H9 (cell line): ENCODE results near the gene LAMC3. TPM values are rescaled to one million over a fixed set of nuclear protein-coding genes. Genes with fewer than 3 reads are reported as not detected.

ENCODE experiments used
- DNase-seq: peaks from one replicate; pipeline ENCODE4 v3.0.0-alpha.2; 2017
- H2AFZ ChIP-seq: one replicate; pipeline ENCODE4 v1.6.1; 2013; ENCODE audit warnings: mild to moderate bottlenecking, low read length, control low read depth, moderate library complexity
- H2AK5ac ChIP-seq: 2 replicates; pipeline ENCODE4 v1.6.1; 2013; ENCODE audit warnings: low read length, control low read depth, mixed read lengths; ENCODE audit not compliant: insufficient read length
- H2BK120ac ChIP-seq: one replicate; pipeline ENCODE4 v1.6.1; 2013; ENCODE audit warnings: low read depth, mild to moderate bottlenecking, low read length, control low read depth, inconsistent platforms; ENCODE audit not compliant: poor library complexity, severe bottlenecking
- H2BK12ac ChIP-seq: 2 replicates; pipeline ENCODE4 v1.6.1; 2013; ENCODE audit warnings: low read length, control low read depth, mixed read lengths, low read depth; ENCODE audit not compliant: insufficient read length
- H2BK15ac ChIP-seq: 2 replicates; pipeline ENCODE4 v1.6.1; 2013; ENCODE audit warnings: low read depth, low read length, control low read depth
- H2BK20ac ChIP-seq: one replicate; pipeline ENCODE4 v1.6.1; 2013; ENCODE audit warnings: low read depth, mild to moderate bottlenecking, low read length, control low read depth, inconsistent platforms; ENCODE audit not compliant: poor library complexity, severe bottlenecking
- H2BK5ac ChIP-seq: 2 replicates; pipeline ENCODE4 v1.6.1; 2013; ENCODE audit warnings: low read length, control low read depth, mixed read lengths; ENCODE audit not compliant: insufficient read length
- H3K14ac ChIP-seq: 2 replicates; pipeline ENCODE4 v1.6.1; 2013; ENCODE audit warnings: low read length, control low read depth; ENCODE audit not compliant: insufficient read depth
- H3K18ac ChIP-seq: 2 replicates; pipeline ENCODE4 v1.6.1; 2013; ENCODE audit warnings: low read depth, mild to moderate bottlenecking, mixed read lengths, low read length, control low read depth; ENCODE audit not compliant: insufficient read length
- H3K23ac ChIP-seq: 2 replicates; pipeline ENCODE4 v1.6.1; 2013; ENCODE audit warnings: low read length, control low read depth, mixed read lengths, low read depth; ENCODE audit not compliant: insufficient read length
- H3K23me2 ChIP-seq: 2 replicates; pipeline ENCODE4 v1.6.1; 2013; ENCODE audit warnings: low read depth, mild to moderate bottlenecking, mixed read lengths, low read length, control low read depth; ENCODE audit not compliant: insufficient read length, poor library complexity, severe bottlenecking
- H3K27ac ChIP-seq: 2 replicates; pipeline ENCODE4 v1.5.1; 2013; ENCODE audit warnings: low read length, control low read depth, mixed read lengths, low read depth; ENCODE audit not compliant: insufficient read length
- H3K27me3 ChIP-seq: 2 replicates; pipeline ENCODE4 v1.6.1; 2013; ENCODE audit warnings: low read length, control low read depth, inconsistent platforms; ENCODE audit not compliant: insufficient read depth
- H3K4ac ChIP-seq: 2 replicates; pipeline ENCODE4 v1.6.1; 2013; ENCODE audit warnings: low read depth, mild to moderate bottlenecking, control low read depth, inconsistent platforms, low read length, moderate library complexity
- H3K4me1 ChIP-seq: 2 replicates; pipeline ENCODE4 v1.6.1; 2013; ENCODE audit warnings: low read length, control low read depth, inconsistent platforms; ENCODE audit not compliant: insufficient read depth
- H3K4me2 ChIP-seq: 2 replicates; pipeline ENCODE4 v1.6.1; 2013; ENCODE audit warnings: low read length, control low read depth, mixed read lengths; ENCODE audit not compliant: insufficient read length, insufficient read depth
- H3K56ac ChIP-seq: 2 replicates; pipeline ENCODE4 v1.6.1; 2013; ENCODE audit warnings: low read depth, mild to moderate bottlenecking, mixed read lengths, low read length, control low read depth; ENCODE audit not compliant: insufficient read length
- H3K79me1 ChIP-seq: 2 replicates; pipeline ENCODE4 v1.6.1; 2013; ENCODE audit warnings: low read depth, mild to moderate bottlenecking, moderate library complexity, low read length, control low read depth, inconsistent platforms; ENCODE audit not compliant: insufficient read depth, poor library complexity, severe bottlenecking
- H3K79me2 ChIP-seq: 2 replicates; pipeline ENCODE4 v1.6.1; 2013; ENCODE audit warnings: low read length, control low read depth, inconsistent platforms; ENCODE audit not compliant: insufficient read depth
- H3K9ac ChIP-seq: 2 replicates; pipeline ENCODE4 v1.6.1; 2013; ENCODE audit warnings: low read length, control low read depth, mixed read lengths; ENCODE audit not compliant: insufficient read length; ENCODE audit errors: extremely low read depth
- H3K9me3 ChIP-seq: one replicate; pipeline ENCODE4 v1.6.1; 2013; ENCODE audit warnings: low read depth, low read length, inconsistent platforms; ENCODE audit not compliant: control insufficient read depth
- H3T11ph ChIP-seq: one replicate; pipeline ENCODE4 v1.6.1; 2013; ENCODE audit warnings: mild to moderate bottlenecking, low read length, control low read depth, inconsistent platforms
- H4K20me1 ChIP-seq: one replicate; pipeline ENCODE4 v1.6.1; 2013; ENCODE audit not compliant: control insufficient read depth, insufficient read length, insufficient read depth
- H4K5ac ChIP-seq: 2 replicates; pipeline ENCODE4 v1.6.1; 2013; ENCODE audit warnings: low read depth, mild to moderate bottlenecking, mixed read lengths, low read length, control low read depth; ENCODE audit not compliant: insufficient read length
- H4K8ac ChIP-seq: replicated peaks from 2 replicates; pipeline ENCODE4 v1.6.1; 2013; ENCODE audit warnings: low read length, control low read depth, mixed read lengths, low read depth; ENCODE audit not compliant: insufficient read length
- H4K91ac ChIP-seq: 2 replicates; pipeline ENCODE4 v1.6.1; 2013; ENCODE audit warnings: low read depth, mild to moderate bottlenecking, moderate library complexity, mixed read lengths, low read length, control low read depth; ENCODE audit not compliant: insufficient read length
- H3K27ac Mint-ChIP-seq, 3 experiments: 2 replicates in 2 of 3; 3 replicates in 1 of 3; pipeline ENCODE4 v1.8.0; 2020 to 2021; ENCODE audit warnings: mixed read lengths in 3 of 3, mild to moderate bottlenecking in 1 of 3, moderate library complexity in 1 of 3
- H3K27me3 Mint-ChIP-seq: 2 replicates; pipeline ENCODE4 v1.8.0; 2021; ENCODE audit warnings: low read depth, mild to moderate bottlenecking, moderate library complexity, mixed read lengths
- H3K36me3 Mint-ChIP-seq, 3 experiments: 2 replicates in 2 of 3; 3 replicates in 1 of 3; pipeline ENCODE4 v1.8.0; 2020 to 2021; ENCODE audit warnings: low read depth in 3 of 3, mixed read lengths in 3 of 3; ENCODE audit not compliant: insufficient read depth in 1 of 3
- H3K4me1 Mint-ChIP-seq, 2 experiments: 2 replicates each; pipeline ENCODE4 v1.8.0; 2020; ENCODE audit warnings: mixed read lengths in 2 of 2
- H3K4me3 Mint-ChIP-seq, 2 experiments: 2 replicates in 1 of 2; 3 replicates in 1 of 2; pipeline ENCODE4 v1.8.0; 2020 to 2021; ENCODE audit warnings: mild to moderate bottlenecking in 2 of 2, mixed read lengths in 2 of 2, moderate library complexity in 1 of 2
- H3K9me3 Mint-ChIP-seq, 2 experiments: 2 replicates in 1 of 2; 3 replicates in 1 of 2; pipeline ENCODE4 v1.8.0; 2020; ENCODE audit warnings: mild to moderate bottlenecking in 2 of 2, mixed read lengths in 2 of 2, moderate library complexity in 1 of 2
- CTCF ChIP-seq: fragments of 200-600 bp; sonication (generic); conservative IDR thresholded peaks from 3 replicates; pipeline ENCODE4 v1.8.0; 2021; ENCODE audit warnings: antibody characterized with exemption, mild to moderate bottlenecking
- WGBS: extraction: QIAGEN DNeasy Blood & Tissue Kit; methylation state at CpG from one replicate; pipeline ENCODE4 v1.1.7; 2013; ENCODE audit warnings: missing lambda C conversion rate, low lambda C conversion rate, mixed read lengths; ENCODE audit not compliant: insufficient read length; ENCODE audit errors: extremely low coverage; 5-methylcytosine and 5-hydroxymethylcytosine counted together
- total RNA-seq: library from RNA; stranded (reverse); gene quantifications from 2 replicates; pipeline ENCODE4 v1.2.1, GENCODE V29; 2021

LAMC3 gene
- total RNA-seq, 1 experiment from 2014 or later = 21.7 TPM

- no peaks in the 10 kb centered on the region for H3K79me2 ChIP-seq
- Mint-ChIP-seq H3K9me3 (no peaks in the 10 kb centered on the region), H3K27me3 (no peaks in the 10 kb centered on the region; the same call in 1 of the 2 replicates), H3K27ac (no peak overlapping the region), H3K4me1 (peaks cover 6 to 15% of the 10 kb centered on the region in 2 experiments; a peak in 3 of 4 replicates), H3K4me3 (no peak overlapping the region), H3K36me3 (no peaks in the 10 kb centered on the region)
- H3K23ac ChIP-seq = no peak overlapping the region
- no peak overlapping the region for H2BK5ac ChIP-seq
- no peak overlapping the region for H2AK5ac ChIP-seq
- no peak overlapping the region for H3T11ph ChIP-seq
- TF ChIP-seq CTCF = no peak
- no peak overlapping the region for H2BK120ac ChIP-seq
- no peak overlapping the region for H3K4ac ChIP-seq
- no peak overlapping the region for H4K91ac ChIP-seq
- no peak overlapping the region for H2BK20ac ChIP-seq
- H3K27ac ChIP-seq = no peak overlapping the region
- no peak overlapping the region for H3K18ac ChIP-seq
- no peak overlapping the region for H4K8ac ChIP-seq
- H3K9me3 ChIP-seq = no peaks in the 10 kb centered on the region
- no peak overlapping the region for H2AFZ ChIP-seq
- no peaks in the 10 kb centered on the region for H3K79me1 ChIP-seq
- no peak for DNase-seq
- H3K14ac ChIP-seq = no peak overlapping the region
- no peaks in the 10 kb centered on the region for H3K4me1 ChIP-seq
- no peak overlapping the region for H2BK15ac ChIP-seq
- H3K23me2 ChIP-seq = peaks cover 4% of the 10 kb centered on the region
- no peaks in the 10 kb centered on the region for H4K20me1 ChIP-seq
- no peak overlapping the region for H3K9ac ChIP-seq
- no peak overlapping the region for H3K56ac ChIP-seq
- H3K4me2 ChIP-seq = no peak overlapping the region
- no peaks in the 10 kb centered on the region for H3K27me3 ChIP-seq
- no peak overlapping the region for H2BK12ac ChIP-seq
- no peak overlapping the region for H4K5ac ChIP-seq
- no CpG with 5 or more reads among the region's 3 CpGs for WGBS
Measured at GRCh38 chr9:131029574-131029952, 20.6 kb downstream of the LAMC3 start.
